Osteocyte (in vitro differentiated cells): ENCODE data around the gene NAB1. TPM values are rescaled to one million over a fixed set of nuclear protein-coding genes. Genes with fewer than 3 reads are reported as not detected.

Experiments used
- DNase-seq: peaks from one replicate; pipeline ENCODE4 v3.0.0; 2021; ENCODE audit warnings: mixed read lengths; ENCODE audit not compliant: unreplicated experiment; ENCODE audit errors: extremely low spot score
- H3K27ac Mint-ChIP-seq: one replicate; pipeline ENCODE4 v1.8.0; 2021; ENCODE audit warnings: mild to moderate bottlenecking, mixed read lengths; ENCODE audit not compliant: unreplicated experiment
- H3K27me3 Mint-ChIP-seq: one replicate; pipeline ENCODE4 v1.8.0; 2021; ENCODE audit warnings: mixed read lengths; ENCODE audit not compliant: unreplicated experiment
- H3K36me3 Mint-ChIP-seq: one replicate; pipeline ENCODE4 v1.8.0; 2021; ENCODE audit warnings: mixed read lengths; ENCODE audit not compliant: unreplicated experiment
- H3K4me1 Mint-ChIP-seq: one replicate; pipeline ENCODE4 v1.8.0; 2021; ENCODE audit warnings: mixed read lengths; ENCODE audit not compliant: unreplicated experiment
- H3K4me3 Mint-ChIP-seq: one replicate; pipeline ENCODE4 v1.8.0; 2021; ENCODE audit warnings: mild to moderate bottlenecking, moderate library complexity, mixed read lengths; ENCODE audit not compliant: unreplicated experiment
- H3K9me3 Mint-ChIP-seq: one replicate; pipeline ENCODE4 v1.8.0; 2021; ENCODE audit warnings: mixed read lengths; ENCODE audit not compliant: unreplicated experiment
- total RNA-seq: library from RNA; stranded (reverse); gene quantifications from 2 replicates; pipeline ENCODE4 v1.2.1, GENCODE V29; 2021
- TF ChIP-seq, protein P1 (sequence below): fragments of 200-600 bp; sonication (generic); IDR thresholded peaks from 2 replicates; pipeline ENCODE4 v1.5.0; 2021; ENCODE audit warnings: antibody characterized with exemption, mild to moderate bottlenecking, moderate library complexity

Gene NAB1
- total RNA-seq, 1 donor from 2014 or later = 63.3 TPM

DNA sequence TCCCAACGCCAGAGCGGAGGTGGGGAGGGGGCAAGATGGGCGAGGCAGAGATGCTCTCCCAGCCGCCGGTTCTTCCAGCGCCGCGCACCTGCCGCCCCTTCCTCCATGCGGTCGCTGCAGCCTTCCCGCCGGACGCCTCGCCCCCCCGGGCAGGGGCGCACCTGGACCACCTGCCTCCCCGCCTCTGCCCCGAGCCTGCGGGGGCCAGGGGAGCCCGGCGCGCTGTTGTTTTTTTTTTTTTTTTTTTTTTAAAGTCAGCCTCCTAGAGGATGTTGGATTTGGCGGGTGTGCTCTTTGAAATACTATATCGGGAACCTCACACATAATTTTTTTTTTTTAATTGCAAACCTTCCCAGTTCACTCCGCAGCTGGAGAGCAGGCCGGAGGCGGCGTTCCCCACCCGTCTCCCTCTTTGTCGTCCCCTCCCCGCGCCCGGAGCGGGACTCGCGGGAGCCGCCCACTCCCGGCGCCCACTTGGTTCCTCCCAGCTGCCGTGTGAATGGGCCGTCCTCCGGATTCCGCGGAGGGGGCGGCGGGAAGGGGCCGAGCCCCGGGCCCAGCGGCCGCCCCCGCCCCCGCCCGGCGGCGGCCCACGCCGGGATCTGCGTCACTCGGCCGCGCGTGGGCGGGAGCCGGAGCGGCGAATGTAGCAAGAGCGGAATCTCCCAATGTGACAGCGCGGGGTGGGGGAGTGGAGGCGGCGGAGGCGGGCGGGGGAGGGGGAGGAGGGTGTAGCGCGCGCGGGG, 421 bp upstream of the NAB1 start:
- Mint-ChIP-seq H3K4me1 (peaks cover 56% of the 10 kb centered on the region), H3K4me3 (peak overlapping the region; percentile 77), H3K27ac (peak overlapping the region; percentile 93), H3K36me3 (no peaks in the 10 kb centered on the region), H3K9me3 (no peaks in the 10 kb centered on the region), H3K27me3 (no peaks in the 10 kb centered on the region)
- peak; percentile 94 for DNase-seq
- TF ChIP-seq, protein P1, sequence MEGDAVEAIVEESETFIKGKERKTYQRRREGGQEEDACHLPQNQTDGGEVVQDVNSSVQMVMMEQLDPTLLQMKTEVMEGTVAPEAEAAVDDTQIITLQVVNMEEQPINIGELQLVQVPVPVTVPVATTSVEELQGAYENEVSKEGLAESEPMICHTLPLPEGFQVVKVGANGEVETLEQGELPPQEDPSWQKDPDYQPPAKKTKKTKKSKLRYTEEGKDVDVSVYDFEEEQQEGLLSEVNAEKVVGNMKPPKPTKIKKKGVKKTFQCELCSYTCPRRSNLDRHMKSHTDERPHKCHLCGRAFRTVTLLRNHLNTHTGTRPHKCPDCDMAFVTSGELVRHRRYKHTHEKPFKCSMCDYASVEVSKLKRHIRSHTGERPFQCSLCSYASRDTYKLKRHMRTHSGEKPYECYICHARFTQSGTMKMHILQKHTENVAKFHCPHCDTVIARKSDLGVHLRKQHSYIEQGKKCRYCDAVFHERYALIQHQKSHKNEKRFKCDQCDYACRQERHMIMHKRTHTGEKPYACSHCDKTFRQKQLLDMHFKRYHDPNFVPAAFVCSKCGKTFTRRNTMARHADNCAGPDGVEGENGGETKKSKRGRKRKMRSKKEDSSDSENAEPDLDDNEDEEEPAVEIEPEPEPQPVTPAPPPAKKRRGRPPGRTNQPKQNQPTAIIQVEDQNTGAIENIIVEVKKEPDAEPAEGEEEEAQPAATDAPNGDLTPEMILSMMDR = no peak

DNA sequence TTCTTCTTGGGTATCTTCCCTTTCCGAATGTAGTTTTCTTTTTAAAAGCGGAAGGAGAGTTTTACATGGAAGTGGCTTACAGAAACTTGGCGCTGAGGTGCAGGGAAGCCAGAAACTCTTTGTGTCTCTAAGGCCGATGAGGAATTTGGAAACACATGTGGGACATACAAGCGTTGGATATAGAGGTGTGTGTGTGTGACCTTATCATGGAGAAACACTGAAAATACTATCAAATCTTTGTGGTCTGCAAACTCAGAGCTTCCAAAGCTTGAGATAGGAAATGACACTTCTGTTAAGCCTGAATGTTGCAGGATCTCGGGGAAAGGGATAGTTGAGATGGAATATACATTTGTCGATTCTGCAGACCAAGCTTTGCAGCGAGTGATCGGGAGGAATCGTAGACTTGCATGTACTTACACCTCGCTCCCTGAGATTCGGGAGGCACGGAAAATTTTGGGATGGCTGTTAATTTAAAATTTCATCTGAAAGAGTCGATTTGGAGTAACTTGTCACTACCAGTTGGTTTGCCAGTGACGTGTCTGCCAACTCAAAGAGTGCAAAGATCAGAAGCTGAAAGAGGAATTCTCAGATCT, 1.0 kb downstream of the NAB1 start:
- no peaks in the 10 kb centered on the region for H3K27me3 Mint-ChIP-seq
- DNase-seq = no peak
- H3K4me1 Mint-ChIP-seq = peaks cover 52% of the 10 kb centered on the region
- H3K9me3 Mint-ChIP-seq = no peaks in the 10 kb centered on the region
- TF ChIP-seq, protein P1 = no peak
- no peaks in the 10 kb centered on the region for H3K36me3 Mint-ChIP-seq
- H3K4me3 Mint-ChIP-seq = peak overlapping the region; percentile 89
- H3K27ac Mint-ChIP-seq = peak overlapping the region; percentile 91

DNA sequence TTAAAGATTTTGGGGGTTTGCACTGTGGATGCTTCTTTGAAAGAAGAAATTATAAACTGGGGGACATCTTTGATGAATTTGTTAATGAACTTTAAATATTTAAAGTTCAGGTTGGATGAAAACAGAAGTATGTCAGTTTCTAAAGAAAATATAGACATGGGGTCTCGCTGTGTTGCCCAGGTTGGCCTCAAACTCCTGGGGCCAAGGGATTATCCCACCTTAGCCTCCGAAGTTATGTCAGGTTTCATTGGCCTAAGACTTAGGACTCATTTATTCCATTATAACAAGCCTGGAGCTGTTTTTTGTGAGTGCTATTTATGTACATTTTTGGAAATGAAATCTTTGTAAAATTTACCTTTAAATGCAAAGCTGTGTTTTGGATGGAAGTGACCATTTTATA, 2.5 kb downstream of the NAB1 start:
- Mint-ChIP-seq H3K36me3 (peaks cover 2% of the 10 kb centered on the region), H3K27ac (peak overlapping the region; percentile 91), H3K9me3 (no peaks in the 10 kb centered on the region), H3K4me1 (peaks cover 49% of the 10 kb centered on the region), H3K27me3 (no peaks in the 10 kb centered on the region), H3K4me3 (peak overlapping the region; percentile 89)
- DNase-seq = no peak
- TF ChIP-seq, protein P1 = no peak

DNA sequence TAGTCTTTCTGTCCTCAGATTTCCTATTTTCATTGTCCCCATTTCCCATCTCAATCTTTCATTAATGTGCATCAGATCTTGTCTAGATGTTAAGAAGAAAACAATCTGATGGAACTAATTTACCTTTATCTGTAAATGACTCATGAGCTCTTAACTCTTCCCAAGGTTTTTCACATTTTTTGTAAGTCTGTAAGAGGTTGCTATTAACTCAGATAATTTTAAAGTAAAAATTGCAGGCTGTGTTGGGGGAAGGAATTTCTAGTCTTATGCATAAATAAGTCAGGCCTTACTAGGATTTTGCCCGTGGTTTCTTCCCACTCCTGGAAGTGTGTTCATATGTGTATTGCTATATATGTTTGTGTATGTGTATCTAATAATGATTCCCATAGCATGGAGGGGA, 4.3 kb downstream of the NAB1 start:
- peaks cover 2% of the 10 kb centered on the region for H3K36me3 Mint-ChIP-seq
- no peak for DNase-seq
- peaks cover 41% of the 10 kb centered on the region for H3K4me1 Mint-ChIP-seq
- TF ChIP-seq, protein P1 = no peak
- no peaks in the 10 kb centered on the region for H3K27me3 Mint-ChIP-seq
- H3K4me3 Mint-ChIP-seq = no peak overlapping the region
- no peak overlapping the region for H3K27ac Mint-ChIP-seq
- H3K9me3 Mint-ChIP-seq = no peaks in the 10 kb centered on the region

DNA sequence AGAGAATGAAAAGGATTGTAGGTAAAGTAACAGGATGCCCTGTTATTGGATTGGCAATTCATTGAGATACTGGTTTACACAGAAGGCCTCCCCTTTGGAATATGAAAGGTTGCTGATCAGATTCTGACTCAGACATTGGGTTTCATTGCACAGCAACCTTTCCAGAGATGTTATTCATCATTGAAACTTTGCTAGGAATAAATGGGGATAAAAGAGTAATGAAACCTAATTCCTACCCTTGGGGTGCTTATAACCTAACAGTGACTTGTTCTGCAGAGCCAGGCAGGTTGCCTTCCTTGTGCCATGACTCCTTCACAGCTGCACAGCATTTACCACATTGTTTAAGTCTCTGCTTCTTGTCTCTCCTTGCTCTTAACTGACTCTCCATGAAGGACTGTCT, 5.0 kb downstream of the NAB1 start:
- H3K9me3 Mint-ChIP-seq = no peaks in the 10 kb centered on the region

More for the DNA sequence above, 5.0 kb downstream of the NAB1 start:
- peaks cover 42% of the 10 kb centered on the region for H3K4me1 Mint-ChIP-seq
- no peak overlapping the region for H3K27ac Mint-ChIP-seq
- H3K36me3 Mint-ChIP-seq = peaks cover 7% of the 10 kb centered on the region
- no peaks in the 10 kb centered on the region for H3K27me3 Mint-ChIP-seq
- TF ChIP-seq, protein P1 = no peak
- H3K4me3 Mint-ChIP-seq = no peak overlapping the region
- DNase-seq = no peak
